ENCODE data around the gene YBEY. TPM values are rescaled to one million over a fixed set of nuclear protein-coding genes. Genes with fewer than 3 reads are reported as not detected.
"Not testable (repeated sequence)": the region's sequence is repeated elsewhere in the genome, so short reads cannot be mapped to it uniquely, and the experiment has no call there.

Gene YBEY
- polyA plus RNA-seq, 4 donors, result 14.7 to 45.7 (median 23.7) TPM

GRCh38 chr21:46299167-46299566, 13.0 kb downstream of the YBEY start:
- H3K4me1 ChIP-seq (ENCODE audit: control insufficient read depth in 3 of 3, insufficient read depth in 2 of 3, low read depth in 1 of 3, low read length in 2 of 3), result peaks cover 0 to 6% (median 0%) of the 10 kb centered on the region in 3 donors
- peaks cover 0 to 12% (median 0%) of the 10 kb centered on the region in 3 donors for H3K27me3 ChIP-seq (ENCODE audit: control insufficient read depth in 3 of 3, insufficient read depth in 3 of 3, low read length in 3 of 3)
- no peaks in the 10 kb centered on the region for H3K9me3 ChIP-seq (ENCODE audit: control insufficient read depth in 2 of 2, insufficient read depth in 1 of 2, low read depth in 1 of 2, low read length in 1 of 2)
- no peak overlapping the region for H3K4me3 ChIP-seq (ENCODE audit: low read depth in 1 of 3, low read length in 3 of 3)
- peaks cover 0 to 27% (median 0%) of the 10 kb centered on the region in 3 donors for H3K36me3 ChIP-seq (ENCODE audit: control insufficient read depth in 3 of 3, insufficient read depth in 2 of 3, low read depth in 1 of 3, low read length in 3 of 3)
- DNase-seq, result no peak
- no peak for FAIRE-seq
- WGBS, 3 donors, result 84 to 90% (median 87%) methylated on average over 9 of the region's 9 CpGs
- H3K27ac ChIP-seq (ENCODE audit: low read depth in 1 of 3, low read length in 2 of 3), result no peak overlapping the region

DNA sequence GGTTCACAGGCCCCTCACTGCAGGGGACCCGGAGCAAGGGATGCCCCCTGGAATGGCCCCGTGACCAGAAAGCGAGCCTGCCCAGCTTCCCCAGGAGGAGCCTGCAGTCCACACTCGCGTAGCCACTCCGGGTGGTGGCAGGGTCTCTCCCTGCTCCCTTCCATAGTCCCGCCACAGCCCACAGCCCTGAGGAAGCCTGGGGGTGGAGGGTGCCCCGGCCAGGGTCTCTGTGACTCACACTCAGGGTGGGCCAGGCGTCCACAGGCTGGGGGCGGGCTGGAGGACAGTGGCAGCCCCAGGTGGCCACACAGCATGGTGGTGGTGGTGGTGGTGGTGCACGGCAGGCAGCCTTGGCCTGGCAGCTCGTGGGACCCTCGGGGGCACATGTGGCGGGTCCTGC, 15.6 kb downstream of the YBEY start:
- peaks cover 0 to 30% (median 0%) of the 10 kb centered on the region in 3 donors for H3K36me3 ChIP-seq (ENCODE audit: control insufficient read depth in 3 of 3, insufficient read depth in 2 of 3, low read depth in 1 of 3, low read length in 3 of 3)
- peaks cover 0 to 9% (median 0%) of the 10 kb centered on the region in 3 donors for H3K27me3 ChIP-seq (ENCODE audit: control insufficient read depth in 3 of 3, insufficient read depth in 3 of 3, low read length in 3 of 3)
- no peak for DNase-seq
- no peak overlapping the region for H3K27ac ChIP-seq (ENCODE audit: low read depth in 1 of 3, low read length in 2 of 3)
- H3K9me3 ChIP-seq (ENCODE audit: control insufficient read depth in 2 of 2, insufficient read depth in 1 of 2, low read depth in 1 of 2, low read length in 1 of 2), result no peaks in the 10 kb centered on the region
- 89 to 99% (median 95%) methylated on average over 11 to 14 of the region's 14 CpGs for WGBS, 3 donors
- H3K4me3 ChIP-seq (ENCODE audit: low read depth in 1 of 3, low read length in 3 of 3), result no peak overlapping the region
- FAIRE-seq, result no peak
- peaks cover 0 to 6% (median 0%) of the 10 kb centered on the region in 3 donors for H3K4me1 ChIP-seq (ENCODE audit: control insufficient read depth in 3 of 3, insufficient read depth in 2 of 3, low read depth in 1 of 3, low read length in 2 of 3)

DNA sequence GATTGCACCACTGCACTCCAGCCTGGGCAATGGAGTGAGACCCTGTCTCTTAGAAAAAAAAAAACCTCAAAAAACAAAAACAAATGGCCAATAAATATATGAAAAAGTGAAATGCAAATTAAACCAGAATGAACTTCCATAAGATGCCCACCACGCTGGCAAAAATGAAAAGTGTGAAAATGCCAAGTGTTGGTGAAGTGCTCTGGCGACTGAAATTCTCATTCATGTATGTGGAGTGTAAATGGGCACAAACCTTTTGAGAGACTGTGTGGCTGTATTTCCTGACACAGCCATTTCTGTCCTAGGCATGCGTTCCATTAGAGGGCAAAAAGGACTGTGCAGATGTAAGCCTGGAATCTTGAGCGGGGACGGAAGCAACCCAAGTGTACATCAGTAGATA, 18.3 kb downstream of the YBEY start:
- Histone ChIP-seq H3K27ac (ENCODE audit: low read depth in 1 of 3, low read length in 2 of 3) (no peak overlapping the region), H3K27me3 (ENCODE audit: control insufficient read depth in 3 of 3, insufficient read depth in 3 of 3, low read length in 3 of 3) (no peaks in the 10 kb centered on the region), H3K4me3 (ENCODE audit: low read depth in 1 of 3, low read length in 3 of 3) (no peak overlapping the region), H3K36me3 (ENCODE audit: control insufficient read depth in 3 of 3, insufficient read depth in 2 of 3, low read depth in 1 of 3, low read length in 3 of 3) (peaks cover 0 to 30% (median 0%) of the 10 kb centered on the region in 3 donors), H3K4me1 (ENCODE audit: control insufficient read depth in 3 of 3, insufficient read depth in 2 of 3, low read depth in 1 of 3, low read length in 2 of 3) (no peaks in the 10 kb centered on the region), H3K9me3 (ENCODE audit: control insufficient read depth in 2 of 2, insufficient read depth in 1 of 2, low read depth in 1 of 2, low read length in 1 of 2) (no peaks in the 10 kb centered on the region)
- 89 to 93% (median 89%) methylated on average over 5 of the region's 5 CpGs for WGBS, 3 donors
- DNase-seq, result no peak
- FAIRE-seq, result no peak

DNA sequence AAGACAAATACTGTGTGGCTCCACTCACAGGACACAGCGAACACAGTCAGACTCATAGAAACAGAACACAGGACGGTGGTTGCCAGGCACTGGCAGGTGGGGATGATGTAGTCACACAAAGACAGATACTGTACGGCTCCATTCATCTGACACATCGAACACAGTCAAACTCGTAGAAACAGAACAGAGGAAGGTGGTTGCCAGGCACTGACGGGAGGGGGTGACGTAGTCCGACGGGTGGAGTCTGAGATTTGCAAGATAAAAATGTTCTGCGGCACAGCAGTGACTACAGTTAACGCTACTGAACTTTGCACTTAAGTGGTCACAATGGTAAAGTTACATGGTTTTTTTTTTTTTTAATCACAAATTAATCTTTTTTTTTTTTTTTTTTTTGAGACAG, 18.8 kb downstream of the YBEY start:
- DNase-seq, result peak; percentile 27 to 69
- WGBS, 3 donors, result 78 to 88% (median 83%) methylated on average over 11 of the region's 11 CpGs
- no peak overlapping the region for H3K4me3 ChIP-seq (ENCODE audit: low read depth in 1 of 3, low read length in 3 of 3)
- peaks cover 0 to 27% (median 0%) of the 10 kb centered on the region in 3 donors for H3K36me3 ChIP-seq (ENCODE audit: control insufficient read depth in 3 of 3, insufficient read depth in 2 of 3, low read depth in 1 of 3, low read length in 3 of 3)
- FAIRE-seq, result no peak
- no peaks in the 10 kb centered on the region for H3K9me3 ChIP-seq (ENCODE audit: control insufficient read depth in 2 of 2, insufficient read depth in 1 of 2, low read depth in 1 of 2, low read length in 1 of 2)
- H3K27ac ChIP-seq (ENCODE audit: low read depth in 1 of 3, low read length in 2 of 3), result no peak overlapping the region
- H3K27me3 ChIP-seq (ENCODE audit: control insufficient read depth in 3 of 3, insufficient read depth in 3 of 3, low read length in 3 of 3), result no peaks in the 10 kb centered on the region
- no peaks in the 10 kb centered on the region for H3K4me1 ChIP-seq (ENCODE audit: control insufficient read depth in 3 of 3, insufficient read depth in 2 of 3, low read depth in 1 of 3, low read length in 2 of 3)

GRCh38 chr21:46307625-46308024, 21.5 kb downstream of the YBEY start:
- Histone ChIP-seq H3K27ac (ENCODE audit: low read depth in 1 of 3, low read length in 2 of 3) (no peak overlapping the region), H3K36me3 (ENCODE audit: control insufficient read depth in 3 of 3, insufficient read depth in 2 of 3, low read depth in 1 of 3, low read length in 3 of 3) (peaks cover 0 to 9% (median 0%) of the 10 kb centered on the region in 3 donors), H3K4me3 (ENCODE audit: low read depth in 1 of 3, low read length in 3 of 3) (no peak overlapping the region), H3K27me3 (ENCODE audit: control insufficient read depth in 3 of 3, insufficient read depth in 3 of 3, low read length in 3 of 3) (no peaks in the 10 kb centered on the region), H3K4me1 (ENCODE audit: control insufficient read depth in 3 of 3, insufficient read depth in 2 of 3, low read depth in 1 of 3, low read length in 2 of 3) (no peaks in the 10 kb centered on the region), H3K9me3 (ENCODE audit: control insufficient read depth in 2 of 2, insufficient read depth in 1 of 2, low read depth in 1 of 2, low read length in 1 of 2) (no peaks in the 10 kb centered on the region)
- 64 to 73% (median 71%) methylated on average over 2 of the region's 2 CpGs for WGBS, 3 donors
- FAIRE-seq (no peak), DNase-seq (no peak)

GRCh38 chr21:46308431-46308830, 22.3 kb downstream of the YBEY start:
- whole genome bisulfite sequencing, 3 donors, result 88 to 96% (median 91%) methylated on average over 2 of the region's 2 CpGs
- FAIRE-seq (no peak), DNase-seq (no peak)
- Histone ChIP-seq H3K4me3 (ENCODE audit: low read depth in 1 of 3, low read length in 3 of 3) (no peak overlapping the region), H3K4me1 (ENCODE audit: control insufficient read depth in 3 of 3, insufficient read depth in 2 of 3, low read depth in 1 of 3, low read length in 2 of 3) (no peaks in the 10 kb centered on the region), H3K27ac (ENCODE audit: low read depth in 1 of 3, low read length in 2 of 3) (no peak overlapping the region), H3K36me3 (ENCODE audit: control insufficient read depth in 3 of 3, insufficient read depth in 2 of 3, low read depth in 1 of 3, low read length in 3 of 3) (peaks cover 0 to 9% (median 0%) of the 10 kb centered on the region in 3 donors), H3K9me3 (ENCODE audit: control insufficient read depth in 2 of 2, insufficient read depth in 1 of 2, low read depth in 1 of 2, low read length in 1 of 2) (no peaks in the 10 kb centered on the region), H3K27me3 (ENCODE audit: control insufficient read depth in 3 of 3, insufficient read depth in 3 of 3, low read length in 3 of 3) (no peaks in the 10 kb centered on the region)

DNA sequence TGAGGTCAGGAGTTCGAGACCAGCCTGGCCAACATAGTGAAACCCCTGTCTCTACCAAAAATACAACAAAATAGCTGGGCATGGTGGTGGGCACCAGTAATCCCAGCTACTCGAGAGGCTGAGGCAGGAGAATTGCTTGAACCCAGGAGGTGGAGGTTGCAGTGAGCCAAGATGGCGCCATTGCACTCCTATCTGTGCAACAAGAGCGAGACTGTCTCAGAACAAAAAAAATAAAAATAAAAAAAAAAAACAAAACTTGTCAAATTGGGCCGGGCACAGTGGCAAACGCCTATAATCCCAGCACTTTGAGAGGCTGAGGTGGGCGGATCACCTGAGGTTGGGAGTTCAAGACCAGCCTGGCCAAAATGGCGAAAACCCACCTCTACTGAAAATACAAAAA, 24.1 kb downstream of the YBEY start:
- H3K4me1 ChIP-seq (ENCODE audit: control insufficient read depth in 3 of 3, insufficient read depth in 2 of 3, low read depth in 1 of 3, low read length in 2 of 3); FAIRE-seq: not testable (repeated sequence)

GRCh38 chr21:46311568-46311967, 25.4 kb downstream of the YBEY start:
- Histone ChIP-seq H3K27me3 (ENCODE audit: control insufficient read depth in 3 of 3, insufficient read depth in 3 of 3, low read length in 3 of 3) (no peaks in the 10 kb centered on the region), H3K9me3 (ENCODE audit: control insufficient read depth in 2 of 2, insufficient read depth in 1 of 2, low read depth in 1 of 2, low read length in 1 of 2) (no peaks in the 10 kb centered on the region), H3K4me3 (ENCODE audit: low read depth in 1 of 3, low read length in 3 of 3) (no peak overlapping the region), H3K36me3 (ENCODE audit: control insufficient read depth in 3 of 3, insufficient read depth in 2 of 3, low read depth in 1 of 3, low read length in 3 of 3) (peaks cover 0 to 28% (median 0%) of the 10 kb centered on the region in 3 donors), H3K27ac (ENCODE audit: low read depth in 1 of 3, low read length in 2 of 3) (no peak overlapping the region), H3K4me1 (ENCODE audit: control insufficient read depth in 3 of 3, insufficient read depth in 2 of 3, low read depth in 1 of 3, low read length in 2 of 3) (no peaks in the 10 kb centered on the region)
- DNase-seq, result no peak
- no peak for FAIRE-seq

More for the DNA sequence above, 24.1 kb downstream of the YBEY start:
- WGBS, 3 donors, result 98 to 99% (median 98%) methylated on average over 8 of the region's 8 CpGs
- H3K4me3 ChIP-seq (ENCODE audit: low read depth in 1 of 3, low read length in 3 of 3); H3K27ac ChIP-seq (ENCODE audit: low read depth in 1 of 3, low read length in 2 of 3); DNase-seq; H3K27me3 ChIP-seq (ENCODE audit: control insufficient read depth in 3 of 3, insufficient read depth in 3 of 3, low read length in 3 of 3); H3K9me3 ChIP-seq (ENCODE audit: control insufficient read depth in 2 of 2, insufficient read depth in 1 of 2, low read depth in 1 of 2, low read length in 1 of 2): not testable (repeated sequence)
- peaks cover 0 to 21% (median 0%) of the 10 kb centered on the region in 3 donors for H3K36me3 ChIP-seq (ENCODE audit: control insufficient read depth in 3 of 3, insufficient read depth in 2 of 3, low read depth in 1 of 3, low read length in 3 of 3)

DNA sequence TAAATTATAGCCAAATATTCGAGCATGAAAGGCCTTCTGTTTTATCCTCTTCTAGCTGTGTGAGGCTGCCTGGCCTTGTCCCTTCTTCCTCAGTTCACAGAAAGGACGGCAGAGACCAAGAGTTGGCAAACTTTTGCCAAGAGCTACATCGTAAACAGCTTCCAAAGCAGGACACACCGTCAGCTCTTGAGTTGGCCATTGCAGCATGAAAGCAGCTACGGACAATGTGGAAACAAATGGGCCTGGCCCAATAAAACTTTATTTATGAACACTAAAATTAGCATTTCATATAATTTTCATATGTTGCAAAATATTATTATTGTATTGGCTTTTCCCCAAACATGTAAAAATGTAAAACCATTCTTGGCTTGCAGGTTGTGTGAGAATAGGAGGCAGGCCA, 26.8 kb downstream of the YBEY start:
- Histone ChIP-seq H3K27ac (ENCODE audit: low read depth in 1 of 3, low read length in 2 of 3) (no peak overlapping the region), H3K4me3 (ENCODE audit: low read depth in 1 of 3, low read length in 3 of 3) (no peak overlapping the region), H3K4me1 (ENCODE audit: control insufficient read depth in 3 of 3, insufficient read depth in 2 of 3, low read depth in 1 of 3, low read length in 2 of 3) (peaks cover 0 to 3% (median 0%) of the 10 kb centered on the region in 3 donors), H3K9me3 (ENCODE audit: control insufficient read depth in 2 of 2, insufficient read depth in 1 of 2, low read depth in 1 of 2, low read length in 1 of 2) (no peaks in the 10 kb centered on the region), H3K36me3 (ENCODE audit: control insufficient read depth in 3 of 3, insufficient read depth in 2 of 3, low read depth in 1 of 3, low read length in 3 of 3) (peaks cover 0 to 39% (median 0%) of the 10 kb centered on the region in 3 donors), H3K27me3 (ENCODE audit: control insufficient read depth in 3 of 3, insufficient read depth in 3 of 3, low read length in 3 of 3) (no peaks in the 10 kb centered on the region)
- DNase-seq (no peak), FAIRE-seq (no peak)
- 94 to 95% (median 94%) methylated on average over 5 of the region's 5 CpGs for WGBS, 3 donors

Measured in small intestine (tissue), 7 donors.